ENCODE data around the gene SPACDR.

- TF ChIP-seq CTCF (IDR thresholded peaks at IDR 0.05), result no peak
- TF ChIP-seq EZH2 (IDR thresholded peaks at IDR 0.05; ENCODE audit: borderline replicate concordance, insufficient read depth, low read depth, low read length, poor library complexity, severe bottlenecking), result no peak
Observed at GRCh38 chr7:100467638-100468373, 3.7 kb upstream of the SPACDR start.
